Astrocyte of the spinal cord (primary cell): Measurements from ENCODE around the gene RASIP1.
"Not testable (repeated sequence)": the region's sequence is repeated elsewhere in the genome, so short reads cannot be mapped to it uniquely, and the experiment has no call there.

Experiments
- DNase-seq: peaks from one replicate; pipeline ENCODE4 v3.0.0; 2011; ENCODE audit warnings: low read depth, low spot score
- H3K4me3 ChIP-seq: 2 replicates; pipeline ENCODE4 v1.5.1; 2011; ENCODE audit warnings: low read depth, mild to moderate bottlenecking, low read length, moderate library complexity
- CTCF ChIP-seq: IDR thresholded peaks from 2 replicates; pipeline ENCODE4 v1.5.1; 2012; ENCODE audit warnings: low read depth, mild to moderate bottlenecking, low read length, inconsistent platforms
- in situ Hi-C: cut with HindIII; loops from 2 replicates; pipeline ENCODE4 v1.10.0; 2017; ENCODE audit warnings: low sequenced_read_pairs

Gene RASIP1

GRCh38 chr19:48689449-48689848 lies 51.0 kb downstream of the RASIP1 start:
- in situ Hi-C loops = no loop called here
- no peak for TF ChIP-seq CTCF
- H3K4me3 ChIP-seq = no peak overlapping the region
- DNase-seq = no peak

GRCh38 chr19:48687776-48688175 lies 52.6 kb downstream of the RASIP1 start:
- no peak for TF ChIP-seq CTCF
- no peak for DNase-seq
- in situ Hi-C loops = no loop called here
- no peak overlapping the region for H3K4me3 ChIP-seq

- DNase-seq, in situ Hi-C loops, H3K4me3 ChIP-seq: not testable (repeated sequence)
Measured at GRCh38 chr19:48686637-48687036, 53.8 kb downstream of the RASIP1 start.

GRCh38 chr19:48686088-48686487 lies 54.3 kb downstream of the RASIP1 start:
- in situ Hi-C loops = no loop called here
- no peak overlapping the region for H3K4me3 ChIP-seq
- TF ChIP-seq CTCF = no peak
- DNase-seq = no peak

GRCh38 chr19:48685583-48685982 lies 54.8 kb downstream of the RASIP1 start:
- H3K4me3 ChIP-seq = no peak overlapping the region
- no peak for TF ChIP-seq CTCF
- in situ Hi-C loops = no loop called here
- DNase-seq = no peak

- in situ Hi-C loops = no loop called here
Measured at GRCh38 chr19:48683349-48683748, 57.1 kb downstream of the RASIP1 start.

GRCh38 chr19:48681127-48681470 lies 59.3 kb downstream of the RASIP1 start:
- no peak overlapping the region for H3K4me3 ChIP-seq
- in situ Hi-C loops = no loop called here
- DNase-seq = peak; percentile 56
- no peak for TF ChIP-seq CTCF

More at GRCh38 chr19:48683349-48683748, 57.1 kb downstream of the RASIP1 start:
- TF ChIP-seq CTCF = no peak
- peak; percentile 62 for DNase-seq
- H3K4me3 ChIP-seq = peak overlapping the region; percentile 18
